Fibroblast of pulmonary artery (primary cell): ENCODE results near the gene SYNJ1.
"Not testable (repeated sequence)": the region's sequence is repeated elsewhere in the genome, so short reads cannot be mapped to it uniquely, and the experiment has no call there.

Experiments used
- DNase-seq: peaks from one replicate; pipeline ENCODE4 v3.0.0-alpha.2; 2010; ENCODE audit warnings: low read depth
- H3K4me3 ChIP-seq: replicated peaks from 2 replicates; pipeline ENCODE4 v1.5.1; 2011; ENCODE audit warnings: low read depth, mild to moderate bottlenecking, control low read depth, low read length, moderate library complexity
- CTCF ChIP-seq: IDR thresholded peaks from 2 replicates; pipeline ENCODE4 v1.5.1; 2011; ENCODE audit warnings: mild to moderate bottlenecking, control low read depth, low read length, inconsistent platforms; ENCODE audit errors: missing control alignments

Gene SYNJ1

GRCh38 chr21:32666258-32666657 is 61.6 kb downstream of the SYNJ1 start:
- H3K4me3 ChIP-seq, result no peak overlapping the region
- TF ChIP-seq CTCF, result no peak
- no peak for DNase-seq

- not testable (repeated sequence) for DNase-seq, H3K4me3 ChIP-seq
These were observed 63.7 kb downstream of the SYNJ1 start for GRCh38 chr21:32664095-32664494.

- not testable (repeated sequence) for DNase-seq, H3K4me3 ChIP-seq
These were observed 65.8 kb downstream of the SYNJ1 start for GRCh38 chr21:32661981-32662380.

GRCh38 chr21:32661026-32661782 is 66.6 kb downstream of the SYNJ1 start:
- not testable (repeated sequence) for DNase-seq

GRCh38 chr21:32658524-32658923 is 69.3 kb downstream of the SYNJ1 start:
- H3K4me3 ChIP-seq, result no peak overlapping the region
- no peak for DNase-seq
- TF ChIP-seq CTCF, result no peak

More at GRCh38 chr21:32661026-32661782, 66.6 kb downstream of the SYNJ1 start:
- not testable (repeated sequence) for H3K4me3 ChIP-seq

- TF ChIP-seq CTCF, result peak; percentile 68
- peak; percentile 47 for DNase-seq
- H3K4me3 ChIP-seq, result no peak overlapping the region
These were observed 74.4 kb downstream of the SYNJ1 start for GRCh38 chr21:32653326-32653901.

GRCh38 chr21:32648165-32648564 is 79.6 kb downstream of the SYNJ1 start:
- TF ChIP-seq CTCF, result no peak
- no peak overlapping the region for H3K4me3 ChIP-seq
- DNase-seq, result no peak

- no peak overlapping the region for H3K4me3 ChIP-seq
- no peak for DNase-seq
- TF ChIP-seq CTCF, result no peak
These were observed 82.3 kb downstream of the SYNJ1 start for GRCh38 chr21:32645261-32646182.
